Liver (tissue), 3 donors: Measurements from ENCODE around the gene WHRN.

ENCODE experiments used
- CTCF ChIP-seq: fragments of 150-350 bp; IDR thresholded peaks from 2 replicates; pipeline ENCODE4 v1.5.1; 2017; ENCODE audit warnings: improper control_type of control experiment, low read depth, low read length; ENCODE audit not compliant: missing input control
- EGR1 ChIP-seq, 2 donors: IDR thresholded peaks; 2 replicates each; pipeline ENCODE4 v1.6.1; 2016 to 2018; ENCODE audit warnings: antibody characterized with exemption in 2 of 2, low read depth in 2 of 2
- HNF4G ChIP-seq: IDR thresholded peaks from 2 replicates; pipeline ENCODE4 v1.6.1; 2016; ENCODE audit warnings: antibody characterized with exemption
- JUND ChIP-seq, 2 donors: IDR thresholded peaks; 2 replicates each; pipeline ENCODE4 v1.6.1; 2016; ENCODE audit warnings: antibody characterized with exemption in 2 of 2
- MAX ChIP-seq: IDR thresholded peaks from 2 replicates; pipeline ENCODE4 v1.6.1; 2016; ENCODE audit warnings: antibody characterized with exemption
- RAD21 ChIP-seq, 2 donors: IDR thresholded peaks; 2 replicates each; pipeline ENCODE4 v1.6.1; 2016; ENCODE audit warnings: antibody characterized with exemption in 2 of 2, mild to moderate bottlenecking in 2 of 2
- REST ChIP-seq: IDR thresholded peaks from 2 replicates; pipeline ENCODE4 v1.6.1; 2016; ENCODE audit warnings: antibody characterized with exemption, mild to moderate bottlenecking
- RXRA ChIP-seq, 2 donors: IDR thresholded peaks; 2 replicates each; pipeline ENCODE4 v1.6.1; 2017 to 2018; ENCODE audit warnings: antibody characterized with exemption in 2 of 2, mild to moderate bottlenecking in 1 of 2
- SP1 ChIP-seq: IDR thresholded peaks from 2 replicates; pipeline ENCODE4 v1.6.1; 2018; ENCODE audit warnings: antibody characterized with exemption, mild to moderate bottlenecking
- TAF1 ChIP-seq: conservative IDR thresholded peaks from 2 replicates; pipeline ENCODE4 v1.6.1; 2016; ENCODE audit warnings: antibody characterized with exemption, mild to moderate bottlenecking
- YY1 ChIP-seq: IDR thresholded peaks from 2 replicates; pipeline ENCODE4 v1.6.1; 2016; ENCODE audit warnings: antibody characterized with exemption, mild to moderate bottlenecking
- donor health status: healthy.
- donor health status: healthy.

- TF ChIP-seq REST (no peak), CTCF (no peak), RAD21 (IDR thresholded peaks at IDR 0.05) (no peak), MAX (no peak), TAF1 (no peak), JUND (IDR thresholded peaks at IDR 0.05) (no peak), SP1 (no peak), YY1 (no peak), EGR1 (IDR thresholded peaks at IDR 0.05; ENCODE audit: low read depth in 2 of 2) (no peak), RXRA (IDR thresholded peaks at IDR 0.05) (no peak), HNF4G (no peak)
Observed at GRCh38 chr9:114357360-114357759, 147.9 kb downstream of the WHRN start.
